Esophagus (tissue), 2 donors: ENCODE data around the gene UNC13B. TPM values are rescaled to one million over a fixed set of nuclear protein-coding genes. Genes with fewer than 3 reads are reported as not detected.
A peak's percentile ranks its signal among the peaks of the same experiment; 100 is the strongest.

Experiments
- H3K27ac ChIP-seq, 2 donors: one replicate each; pipeline ENCODE4 v1.5.1; 2013; ENCODE audit warnings: low read depth in 2 of 2, mild to moderate bottlenecking in 2 of 2, inconsistent platforms in 1 of 2, low read length in 1 of 2, moderate library complexity in 1 of 2
- H3K27me3 ChIP-seq, 2 donors: one replicate each; pipeline ENCODE4 v1.6.1; 2013; ENCODE audit warnings: low read length in 2 of 2, control low read depth in 1 of 2, mild to moderate bottlenecking in 1 of 2; ENCODE audit not compliant: insufficient read depth in 2 of 2, control insufficient read depth in 1 of 2
- H3K36me3 ChIP-seq, 2 donors: one replicate each; pipeline ENCODE4 v1.6.1; 2013; ENCODE audit warnings: low read length in 1 of 2; ENCODE audit not compliant: control insufficient read depth in 2 of 2, insufficient read depth in 2 of 2
- H3K4me1 ChIP-seq, 2 donors: one replicate each; pipeline ENCODE4 v1.6.1; 2013; ENCODE audit warnings: low read length in 1 of 2; ENCODE audit not compliant: control insufficient read depth in 2 of 2, insufficient read depth in 2 of 2
- H3K4me3 ChIP-seq, 2 donors: one replicate each; pipeline ENCODE4 v1.5.1; 2013; ENCODE audit warnings: low read length in 2 of 2, mild to moderate bottlenecking in 2 of 2, low read depth in 1 of 2, moderate library complexity in 1 of 2
- H3K9me3 ChIP-seq, 2 donors: one replicate each; pipeline ENCODE4 v1.6.1; 2013; ENCODE audit warnings: mild to moderate bottlenecking in 2 of 2, low read depth in 1 of 2, low read length in 1 of 2, moderate library complexity in 1 of 2; ENCODE audit not compliant: control insufficient read depth in 2 of 2, insufficient read depth in 1 of 2
- WGBS, 2 donors: extraction: QIAGEN DNeasy Blood & Tissue Kit; methylation state at CpG; one replicate each; pipeline ENCODE4 v1.1.7; 2013; 5-methylcytosine and 5-hydroxymethylcytosine counted together
- polyA plus RNA-seq, 2 donors: library from polyadenylated mRNA; stranded (reverse); fragments of 200-250 nt; gene quantifications; one replicate each; pipeline ENCODE4 v1.2.3, GENCODE V29; 2013
- donor health status: healthy with polysubstance abuse.
- donor health status: Bipolar disorder and iron deficiency.

The UNC13B gene
- polyA plus RNA-seq, 2 donors = 11.3 to 15.6 TPM

GRCh38 chr9:35205340-35205739 lies 43.5 kb downstream of the UNC13B start:
- Histone ChIP-seq H3K4me1 (no peaks in the 10 kb centered on the region), H3K27ac (no peak overlapping the region), H3K9me3 (peaks cover 0 to 10% of the 10 kb centered on the region in 2 donors), H3K27me3 (no peaks in the 10 kb centered on the region), H3K36me3 (peaks cover 0 to 2% of the 10 kb centered on the region in 2 donors), H3K4me3 (no peak overlapping the region)
- 70 to 73% methylated on average over 1 of the region's 1 CpG for WGBS, 2 donors

- no peaks in the 10 kb centered on the region for H3K9me3 ChIP-seq
- no peak overlapping the region for H3K27ac ChIP-seq
- H3K4me1 ChIP-seq = no peaks in the 10 kb centered on the region
- WGBS, 2 donors = 94 to 95% methylated on average over 4 of the region's 4 CpGs
- no peaks in the 10 kb centered on the region for H3K27me3 ChIP-seq
- no peak overlapping the region for H3K4me3 ChIP-seq
- no peaks in the 10 kb centered on the region for H3K36me3 ChIP-seq
Observed at GRCh38 chr9:35211854-35212253, 50.0 kb downstream of the UNC13B start.

- Histone ChIP-seq H3K36me3 (no peaks in the 10 kb centered on the region), H3K27ac (no peak overlapping the region), H3K4me1 (peaks cover 0 to 1% of the 10 kb centered on the region in 2 donors), H3K27me3 (no peaks in the 10 kb centered on the region), H3K4me3 (no peak overlapping the region), H3K9me3 (no peaks in the 10 kb centered on the region)
- WGBS, 2 donors = 92% methylated on average over 6 of the region's 6 CpGs
Observed at GRCh38 chr9:35220659-35221338, 59.0 kb downstream of the UNC13B start.

GRCh38 chr9:35225677-35226076 lies 63.9 kb downstream of the UNC13B start:
- WGBS, 2 donors = 97% methylated on average over 5 of the region's 5 CpGs
- Histone ChIP-seq H3K4me1 (peaks cover 0 to 2% of the 10 kb centered on the region in 2 donors), H3K4me3 (no peak overlapping the region), H3K27me3 (no peaks in the 10 kb centered on the region), H3K9me3 (no peaks in the 10 kb centered on the region), H3K27ac (no peak overlapping the region), H3K36me3 (no peaks in the 10 kb centered on the region)

GRCh38 chr9:35226651-35227050 lies 64.8 kb downstream of the UNC13B start:
- peaks cover 0 to 2% of the 10 kb centered on the region in 2 donors for H3K4me1 ChIP-seq
- H3K36me3 ChIP-seq = no peaks in the 10 kb centered on the region
- no peak overlapping the region for H3K4me3 ChIP-seq
- no peak overlapping the region for H3K27ac ChIP-seq
- no peaks in the 10 kb centered on the region for H3K27me3 ChIP-seq
- WGBS, 2 donors = 75 to 78% methylated on average over 3 of the region's 3 CpGs
- no peaks in the 10 kb centered on the region for H3K9me3 ChIP-seq

- Histone ChIP-seq H3K9me3 (no peaks in the 10 kb centered on the region), H3K4me1 (peaks cover 0 to 2% of the 10 kb centered on the region in 2 donors), H3K27ac (no peak overlapping the region), H3K27me3 (no peaks in the 10 kb centered on the region), H3K4me3 (no peak overlapping the region), H3K36me3 (no peaks in the 10 kb centered on the region)
- 62 to 78% methylated on average over 3 of the region's 3 CpGs for WGBS, 2 donors
Observed at GRCh38 chr9:35227284-35227683, 65.5 kb downstream of the UNC13B start.

- Histone ChIP-seq H3K9me3 (no peaks in the 10 kb centered on the region), H3K4me1 (peaks cover 0 to 2% of the 10 kb centered on the region in 2 donors), H3K27ac (peak overlapping the region in 1 of 2 donors; percentile 7), H3K36me3 (no peaks in the 10 kb centered on the region), H3K27me3 (no peaks in the 10 kb centered on the region), H3K4me3 (no peak overlapping the region)
- 42 to 48% methylated on average over 1 of the region's 1 CpG for WGBS, 2 donors
Observed at GRCh38 chr9:35229066-35229778, 67.4 kb downstream of the UNC13B start.

- Histone ChIP-seq H3K4me1 (peaks cover 0 to 2% of the 10 kb centered on the region in 2 donors), H3K4me3 (no peak overlapping the region), H3K9me3 (no peaks in the 10 kb centered on the region), H3K27ac (peak overlapping the region; percentile 49 to 78), H3K36me3 (no peaks in the 10 kb centered on the region), H3K27me3 (no peaks in the 10 kb centered on the region)
- 65 to 77% methylated on average over 1 of the region's 1 CpG for WGBS, 2 donors
Observed at GRCh38 chr9:35229779-35230143, 68.0 kb downstream of the UNC13B start.

- H3K9me3 ChIP-seq = no peaks in the 10 kb centered on the region
- no peaks in the 10 kb centered on the region for H3K36me3 ChIP-seq
- H3K27me3 ChIP-seq = no peaks in the 10 kb centered on the region
- 43 to 59% methylated on average over 3 of the region's 3 CpGs for WGBS, 2 donors
- no peak overlapping the region for H3K4me3 ChIP-seq
- H3K4me1 ChIP-seq = no peaks in the 10 kb centered on the region
- H3K27ac ChIP-seq = no peak overlapping the region
Observed at GRCh38 chr9:35232867-35233544, 71.2 kb downstream of the UNC13B start.
